Esophagus squamous epithelium (tissue), 4 donors: ENCODE data around the gene TOGARAM2.

ENCODE experiments used
- POLR2A ChIP-seq, 4 donors: fragments of 450-650 bp; IDR thresholded peaks; one replicate each; pipeline ENCODE4 v1.6.1; 2017; ENCODE audit warnings: antibody characterized with exemption in 4 of 4, mild to moderate bottlenecking in 4 of 4, moderate library complexity in 3 of 4
- TF ChIP-seq, protein P1 (sequence below), 6 experiments: fragments of 450-650 bp in 4 of 6; fragments of 200-600 bp in 2 of 6; sonication (generic) in 2 of 6; IDR thresholded peaks; one replicate each; pipeline ENCODE4 v1.5.1; 2016 to 2019; ENCODE audit warnings: antibody characterized with exemption in 6 of 6, mild to moderate bottlenecking in 4 of 6, moderate library complexity in 4 of 6

DNA sequence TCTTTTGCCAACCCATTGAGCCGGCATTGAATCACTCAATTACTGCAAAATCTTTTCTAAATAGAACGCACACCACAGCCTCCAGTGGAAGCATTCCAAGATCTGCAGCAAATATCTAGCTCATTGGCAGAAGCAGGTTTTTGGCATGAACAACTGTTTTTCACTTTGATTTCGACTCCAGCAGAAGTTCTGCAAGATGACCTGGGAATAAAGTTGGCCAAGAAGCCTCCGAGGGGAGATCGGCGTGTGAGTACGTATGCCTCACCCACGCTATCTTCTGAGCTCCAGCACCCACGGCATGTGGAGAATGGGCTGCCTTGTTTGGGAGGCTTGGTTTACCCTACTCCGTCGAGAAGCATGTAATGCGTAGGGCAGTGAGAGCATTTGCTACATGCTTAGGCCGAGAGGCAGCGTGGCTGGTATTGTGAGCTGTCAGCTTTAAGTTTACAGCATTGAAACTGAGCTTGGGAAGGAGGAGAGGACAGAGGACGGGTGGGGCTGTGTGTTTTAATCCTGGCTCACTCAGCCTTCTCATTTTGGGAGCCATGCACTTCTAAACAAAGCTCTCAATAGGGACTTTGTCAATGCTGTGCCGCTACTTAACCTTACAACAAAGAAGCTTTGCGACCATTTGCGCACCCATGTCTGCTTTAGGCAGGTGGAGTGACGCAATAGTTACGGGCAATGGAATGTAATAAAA is 82.7 kb downstream of the TOGARAM2 start:
- TF ChIP-seq, protein P1, sequence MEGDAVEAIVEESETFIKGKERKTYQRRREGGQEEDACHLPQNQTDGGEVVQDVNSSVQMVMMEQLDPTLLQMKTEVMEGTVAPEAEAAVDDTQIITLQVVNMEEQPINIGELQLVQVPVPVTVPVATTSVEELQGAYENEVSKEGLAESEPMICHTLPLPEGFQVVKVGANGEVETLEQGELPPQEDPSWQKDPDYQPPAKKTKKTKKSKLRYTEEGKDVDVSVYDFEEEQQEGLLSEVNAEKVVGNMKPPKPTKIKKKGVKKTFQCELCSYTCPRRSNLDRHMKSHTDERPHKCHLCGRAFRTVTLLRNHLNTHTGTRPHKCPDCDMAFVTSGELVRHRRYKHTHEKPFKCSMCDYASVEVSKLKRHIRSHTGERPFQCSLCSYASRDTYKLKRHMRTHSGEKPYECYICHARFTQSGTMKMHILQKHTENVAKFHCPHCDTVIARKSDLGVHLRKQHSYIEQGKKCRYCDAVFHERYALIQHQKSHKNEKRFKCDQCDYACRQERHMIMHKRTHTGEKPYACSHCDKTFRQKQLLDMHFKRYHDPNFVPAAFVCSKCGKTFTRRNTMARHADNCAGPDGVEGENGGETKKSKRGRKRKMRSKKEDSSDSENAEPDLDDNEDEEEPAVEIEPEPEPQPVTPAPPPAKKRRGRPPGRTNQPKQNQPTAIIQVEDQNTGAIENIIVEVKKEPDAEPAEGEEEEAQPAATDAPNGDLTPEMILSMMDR (IDR thresholded peaks at IDR 0.05) = no peak
- no peak for TF ChIP-seq POLR2A (IDR thresholded peaks at IDR 0.05)
